Measurements from ENCODE around the gene IFT57. TPM values are rescaled to one million over a fixed set of nuclear protein-coding genes. Genes with fewer than 3 reads are reported as not detected.
A peak's percentile ranks its signal among the peaks of the same experiment; 100 is the strongest.
"Not testable (repeated sequence)": the region's sequence is repeated elsewhere in the genome, so short reads cannot be mapped to it uniquely, and the experiment has no call there.

The IFT57 gene, protein sequence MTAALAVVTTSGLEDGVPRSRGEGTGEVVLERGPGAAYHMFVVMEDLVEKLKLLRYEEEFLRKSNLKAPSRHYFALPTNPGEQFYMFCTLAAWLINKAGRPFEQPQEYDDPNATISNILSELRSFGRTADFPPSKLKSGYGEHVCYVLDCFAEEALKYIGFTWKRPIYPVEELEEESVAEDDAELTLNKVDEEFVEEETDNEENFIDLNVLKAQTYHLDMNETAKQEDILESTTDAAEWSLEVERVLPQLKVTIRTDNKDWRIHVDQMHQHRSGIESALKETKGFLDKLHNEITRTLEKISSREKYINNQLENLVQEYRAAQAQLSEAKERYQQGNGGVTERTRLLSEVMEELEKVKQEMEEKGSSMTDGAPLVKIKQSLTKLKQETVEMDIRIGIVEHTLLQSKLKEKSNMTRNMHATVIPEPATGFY
- 10 to 100 TPM; 26.2 to 27.7 TPM for total RNA-seq

GRCh38 chr3:108221911-108222852, at the start of gene IFT57:
IFT57 (minus strand) TSS chr3:108222424; CDS start chr3:108222322, 102 bp downstream.
- peak; percentile 95 for DNase-seq
- CTCF ChIA-PET: interaction anchor here (1.1 to 2.3 kb wide), 7 partner anchors 55 to 185 kb away, joined by 3 to 8 read pairs (median 4); no protein-coding TSS in a partner anchor
- no peaks in the 10 kb centered on the region for H3K27me3 Mint-ChIP-seq (ENCODE audit: low read depth)
- H3K4me1 Mint-ChIP-seq (ENCODE audit: low read depth): peaks cover 42% of the 10 kb centered on the region
- H3K36me3 Mint-ChIP-seq (ENCODE audit: low read depth): peaks cover 2% of the 10 kb centered on the region
- peak within 1 kb of the TSS; percentile 97 for H3K27ac Mint-ChIP-seq
- H3K9me3 Mint-ChIP-seq: no peaks in the 10 kb centered on the region
- H3K4me3 Mint-ChIP-seq: peak within 1 kb of the TSS; percentile 97
- intact Hi-C loops (cut with micrococcal nuclease): loop anchor here (1.0 to 5.0 kb wide), 13 partner anchors 19 to 790 kb away; partner anchors contain the start of genes BBX, CIP2A, DZIP3 and TRAT1

DNA sequence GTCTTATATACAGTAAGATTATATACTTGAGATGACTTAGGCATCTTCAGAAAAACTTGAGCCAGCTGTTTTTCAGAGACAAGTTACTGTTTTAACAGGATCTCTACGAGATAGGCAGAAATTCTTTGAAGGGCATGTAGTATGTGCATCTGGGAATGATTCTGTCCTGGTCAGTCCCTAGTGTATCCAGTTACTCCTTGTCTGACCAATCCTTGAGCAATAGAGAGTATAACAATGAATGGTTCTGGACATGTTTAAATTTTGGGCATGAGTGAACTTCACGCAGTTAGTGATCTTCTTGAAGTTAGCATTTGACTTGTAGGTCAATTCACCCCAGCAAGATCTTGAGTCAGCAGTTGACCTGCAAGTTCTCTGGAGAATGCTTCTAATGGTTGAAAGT, 49.4 kb upstream of the IFT57 start:
- no peak for DNase-seq
- Mint-ChIP-seq H3K27ac (no peak overlapping the region), H3K27me3 (ENCODE audit: low read depth) (no peaks in the 10 kb centered on the region), H3K4me3 (no peak overlapping the region), H3K4me1 (ENCODE audit: low read depth) (no peaks in the 10 kb centered on the region), H3K36me3 (ENCODE audit: low read depth) (peaks cover 4% of the 10 kb centered on the region), H3K9me3 (peaks cover 24% of the 10 kb centered on the region)
- CTCF ChIA-PET: no interaction called here
- intact Hi-C loops (cut with micrococcal nuclease): no loop called here

DNA sequence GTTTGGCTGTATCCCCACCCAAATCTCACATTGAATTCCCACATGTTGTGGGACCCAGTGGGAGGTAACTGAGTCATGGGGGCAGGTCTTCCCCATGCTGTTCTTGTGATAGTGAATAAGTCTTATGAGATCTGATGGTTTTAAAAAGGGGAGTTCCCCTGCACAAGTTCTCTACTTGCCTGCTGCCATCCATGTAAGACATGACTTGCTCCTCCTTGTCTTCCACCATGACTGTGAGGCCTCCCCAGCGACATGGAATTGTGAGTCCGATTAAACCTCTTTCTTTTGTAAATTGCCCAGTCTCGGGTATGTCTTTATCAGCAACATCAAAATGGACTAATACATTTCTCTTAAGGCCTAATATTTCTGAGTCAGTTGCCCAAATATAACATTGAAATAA, 46.0 kb upstream of the IFT57 start:
- CTCF ChIA-PET; H3K4me3 Mint-ChIP-seq; DNase-seq; H3K4me1 Mint-ChIP-seq (ENCODE audit: low read depth); H3K36me3 Mint-ChIP-seq (ENCODE audit: low read depth); H3K27ac Mint-ChIP-seq; H3K27me3 Mint-ChIP-seq (ENCODE audit: low read depth); intact Hi-C loops (cut with micrococcal nuclease): not testable (repeated sequence)
- peaks cover 17% of the 10 kb centered on the region for H3K9me3 Mint-ChIP-seq

- CTCF ChIA-PET: interaction anchor here (0.6 kb wide), 1 partner anchor 12 kb away, joined by 3 read pairs; no protein-coding TSS in a partner anchor
- DNase-seq; H3K27me3 Mint-ChIP-seq (ENCODE audit: low read depth); H3K36me3 Mint-ChIP-seq (ENCODE audit: low read depth); H3K27ac Mint-ChIP-seq; intact Hi-C loops (cut with micrococcal nuclease); H3K4me1 Mint-ChIP-seq (ENCODE audit: low read depth); H3K4me3 Mint-ChIP-seq: not testable (repeated sequence)
- peaks cover 17% of the 10 kb centered on the region for H3K9me3 Mint-ChIP-seq
Measured at GRCh38 chr3:108264534-108265298, 42.5 kb upstream of the IFT57 start.

- Mint-ChIP-seq H3K4me3 (no peak overlapping the region), H3K36me3 (ENCODE audit: low read depth) (no peaks in the 10 kb centered on the region), H3K9me3 (no peaks in the 10 kb centered on the region), H3K27ac (no peak overlapping the region), H3K27me3 (ENCODE audit: low read depth) (no peaks in the 10 kb centered on the region), H3K4me1 (ENCODE audit: low read depth) (no peaks in the 10 kb centered on the region)
- DNase-seq: no peak
- CTCF ChIA-PET: no interaction called here
- intact Hi-C loops (cut with micrococcal nuclease): no loop called here
Measured at GRCh38 chr3:108255131-108255530, 32.9 kb upstream of the IFT57 start.

GRCh38 chr3:108251844-108252243, 29.6 kb upstream of the IFT57 start:
- H3K36me3 Mint-ChIP-seq (ENCODE audit: low read depth): no peaks in the 10 kb centered on the region
- H3K27ac Mint-ChIP-seq: no peak overlapping the region
- no peaks in the 10 kb centered on the region for H3K9me3 Mint-ChIP-seq
- peaks cover 3% of the 10 kb centered on the region for H3K4me1 Mint-ChIP-seq (ENCODE audit: low read depth)
- intact Hi-C loops (cut with micrococcal nuclease): no loop called here
- no peak for DNase-seq
- H3K4me3 Mint-ChIP-seq: no peak overlapping the region
- CTCF ChIA-PET: no interaction called here
- no peaks in the 10 kb centered on the region for H3K27me3 Mint-ChIP-seq (ENCODE audit: low read depth)

DNA sequence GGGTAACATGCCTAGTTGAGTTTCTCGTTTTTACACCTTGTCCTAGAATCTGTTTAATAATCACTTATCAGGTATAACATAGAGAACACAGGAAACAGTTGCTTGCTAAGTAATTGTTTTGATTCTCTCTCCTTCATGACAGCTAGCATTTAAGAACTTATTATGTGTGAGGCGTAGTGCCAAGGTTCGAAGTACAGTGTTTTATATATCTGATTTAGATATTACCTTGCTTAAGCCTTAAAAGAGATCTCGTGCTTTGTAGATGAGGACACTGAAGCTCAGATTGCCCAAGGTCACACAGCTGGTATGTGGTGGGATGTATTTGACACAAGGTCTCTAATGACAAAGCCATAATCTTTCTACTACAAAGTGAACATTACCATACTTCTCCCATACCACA, 29.0 kb upstream of the IFT57 start:
- no peaks in the 10 kb centered on the region for H3K36me3 Mint-ChIP-seq (ENCODE audit: low read depth)
- H3K9me3 Mint-ChIP-seq: no peaks in the 10 kb centered on the region
- no peaks in the 10 kb centered on the region for H3K27me3 Mint-ChIP-seq (ENCODE audit: low read depth)
- intact Hi-C loops (cut with micrococcal nuclease): no loop called here
- peaks cover 8% of the 10 kb centered on the region for H3K4me1 Mint-ChIP-seq (ENCODE audit: low read depth)
- no peak overlapping the region for H3K4me3 Mint-ChIP-seq
- CTCF ChIA-PET: no interaction called here
- DNase-seq: no peak
- no peak overlapping the region for H3K27ac Mint-ChIP-seq

DNA sequence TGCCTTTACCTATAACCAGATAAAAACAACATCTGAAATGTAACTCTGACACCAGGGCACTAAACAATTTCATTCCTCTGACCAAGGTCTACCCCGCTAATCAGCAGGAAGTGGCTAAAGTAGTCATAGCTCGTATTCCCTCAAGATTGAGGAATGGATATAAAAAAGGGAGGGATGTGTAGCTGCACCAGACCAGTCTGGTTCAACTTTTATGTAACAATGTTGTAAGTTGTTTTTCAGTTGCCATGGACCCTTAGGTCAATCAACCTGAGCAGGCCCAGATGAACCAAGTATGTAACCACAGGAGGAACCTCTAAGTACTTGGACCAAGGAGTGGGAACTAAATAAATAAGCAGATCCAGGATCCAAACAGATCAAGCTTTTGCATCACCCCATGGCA, 28.4 kb upstream of the IFT57 start:
- Mint-ChIP-seq H3K36me3 (ENCODE audit: low read depth) (no peaks in the 10 kb centered on the region), H3K27me3 (ENCODE audit: low read depth) (no peaks in the 10 kb centered on the region), H3K27ac (no peak overlapping the region), H3K4me1 (ENCODE audit: low read depth) (peaks cover 9% of the 10 kb centered on the region), H3K9me3 (no peaks in the 10 kb centered on the region), H3K4me3 (no peak overlapping the region)
- no peak for DNase-seq
- intact Hi-C loops (cut with micrococcal nuclease): no loop called here
- CTCF ChIA-PET: no interaction called here

DNA sequence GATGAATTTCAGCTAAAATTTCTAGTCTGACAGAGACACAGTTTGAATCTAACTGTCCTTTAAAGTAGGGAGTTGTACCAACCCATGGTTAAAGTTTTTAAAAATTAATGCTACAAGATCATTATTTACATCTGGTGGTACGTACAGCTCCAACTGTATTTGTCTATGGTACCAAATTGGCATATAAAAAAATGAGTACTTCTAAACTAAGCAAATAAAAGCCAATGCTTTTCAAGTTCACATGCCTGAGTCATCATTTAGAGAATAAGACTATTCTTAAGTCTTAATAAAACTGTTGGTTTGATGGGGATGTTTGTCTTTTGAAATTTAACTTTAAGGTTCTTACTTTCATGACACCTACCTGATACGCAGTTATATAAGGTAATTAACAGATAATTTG, 21.0 kb upstream of the IFT57 start:
- CTCF ChIA-PET: no interaction called here

GRCh38 chr3:108242776-108243175, 20.6 kb upstream of the IFT57 start:
- H3K27ac Mint-ChIP-seq: no peak overlapping the region
- DNase-seq: no peak
- no peak overlapping the region for H3K4me3 Mint-ChIP-seq
- H3K36me3 Mint-ChIP-seq (ENCODE audit: low read depth): peaks cover 7% of the 10 kb centered on the region
- CTCF ChIA-PET: no interaction called here
- peaks cover 6% of the 10 kb centered on the region for H3K9me3 Mint-ChIP-seq
- intact Hi-C loops (cut with micrococcal nuclease): loop anchor here (2.0 kb wide), 1 partner anchor 14 kb away; no protein-coding TSS in a partner anchor
- H3K4me1 Mint-ChIP-seq (ENCODE audit: low read depth): peaks cover 17% of the 10 kb centered on the region
- peaks cover 1% of the 10 kb centered on the region for H3K27me3 Mint-ChIP-seq (ENCODE audit: low read depth)

More for the DNA sequence above, 21.0 kb upstream of the IFT57 start:
- Mint-ChIP-seq H3K27me3 (ENCODE audit: low read depth) (peaks cover 1% of the 10 kb centered on the region), H3K4me1 (ENCODE audit: low read depth) (peaks cover 17% of the 10 kb centered on the region), H3K4me3 (no peak overlapping the region), H3K9me3 (peaks cover 6% of the 10 kb centered on the region), H3K36me3 (ENCODE audit: low read depth) (peaks cover 7% of the 10 kb centered on the region), H3K27ac (no peak overlapping the region)
- intact Hi-C loops (cut with micrococcal nuclease): loop anchor here (2.0 kb wide), 1 partner anchor 14 kb away; no protein-coding TSS in a partner anchor
- no peak for DNase-seq

DNA sequence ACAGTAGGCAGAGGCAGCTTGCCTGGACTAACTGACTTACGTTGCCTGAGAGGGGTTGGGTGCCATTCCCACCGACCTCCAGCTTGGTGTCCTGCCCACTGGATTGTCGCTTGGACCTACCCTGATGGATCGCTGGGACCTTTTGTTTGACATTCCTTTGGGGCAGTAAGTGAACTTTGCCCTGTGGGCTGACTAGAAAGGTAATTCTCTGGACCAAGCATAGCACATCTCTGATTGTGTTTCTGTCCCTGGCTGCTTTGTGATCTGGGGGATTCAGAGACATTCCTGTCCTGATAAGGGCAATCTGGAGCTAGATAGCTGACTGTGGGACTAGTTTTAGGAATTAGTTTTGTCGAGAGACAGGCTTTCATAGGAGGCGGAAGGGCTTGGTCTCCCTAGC, 19.5 kb upstream of the IFT57 start:
- H3K36me3 Mint-ChIP-seq (ENCODE audit: low read depth): peaks cover 7% of the 10 kb centered on the region
- peaks cover 13% of the 10 kb centered on the region for H3K4me1 Mint-ChIP-seq (ENCODE audit: low read depth)
- peaks cover 6% of the 10 kb centered on the region for H3K9me3 Mint-ChIP-seq
- intact Hi-C loops (cut with micrococcal nuclease): loop anchor here (2.0 kb wide), 1 partner anchor 13 kb away; no protein-coding TSS in a partner anchor
- no peak overlapping the region for H3K4me3 Mint-ChIP-seq
- CTCF ChIA-PET: interaction anchor here (0.7 kb wide), 1 partner anchor 310 kb away, joined by 3 read pairs; no protein-coding TSS in a partner anchor
- H3K27me3 Mint-ChIP-seq (ENCODE audit: low read depth): peaks cover 1% of the 10 kb centered on the region
- H3K27ac Mint-ChIP-seq: no peak overlapping the region
- DNase-seq: no peak

GRCh38 chr3:108241146-108241545, 18.9 kb upstream of the IFT57 start:
- CTCF ChIA-PET: no interaction called here
- H3K4me3 Mint-ChIP-seq: no peak overlapping the region
- H3K27me3 Mint-ChIP-seq (ENCODE audit: low read depth): peaks cover 1% of the 10 kb centered on the region
- no peak for DNase-seq
- intact Hi-C loops (cut with micrococcal nuclease): no loop called here
- no peak overlapping the region for H3K27ac Mint-ChIP-seq
- H3K9me3 Mint-ChIP-seq: peaks cover 6% of the 10 kb centered on the region
- H3K4me1 Mint-ChIP-seq (ENCODE audit: low read depth): peaks cover 9% of the 10 kb centered on the region
- peaks cover 7% of the 10 kb centered on the region for H3K36me3 Mint-ChIP-seq (ENCODE audit: low read depth)
